HG03060 (cell line): ENCODE results near the gene CYP27C1.

Experiments
- ATAC-seq: cut with Tn5 transposase; IDR thresholded peaks from one replicate; pipeline ENCODE4 v1.9.1; 2021; ENCODE audit warnings: low read depth, moderate number of reproducible peaks; ENCODE audit not compliant: unreplicated experiment

CYP27C1 gene

GRCh38 chr2:127195140-127196074, 24.7 kb downstream of the CYP27C1 start:
- ATAC-seq, result no peak

GRCh38 chr2:127194447-127194846, 25.7 kb downstream of the CYP27C1 start:
- ATAC-seq, result no peak

GRCh38 chr2:127193967-127194280, 26.2 kb downstream of the CYP27C1 start:
- ATAC-seq, result no peak

- ATAC-seq, result no peak
These were observed 26.7 kb downstream of the CYP27C1 start for GRCh38 chr2:127193164-127193966.

GRCh38 chr2:127191331-127192219, 28.5 kb downstream of the CYP27C1 start:
- no peak for ATAC-seq

- no peak for ATAC-seq
These were observed 31.3 kb downstream of the CYP27C1 start for GRCh38 chr2:127188797-127189196.

- no peak for ATAC-seq
These were observed 32.3 kb downstream of the CYP27C1 start for GRCh38 chr2:127187831-127188230.

GRCh38 chr2:127187081-127187775, 32.9 kb downstream of the CYP27C1 start:
- no peak for ATAC-seq

GRCh38 chr2:127185705-127186104, 34.4 kb downstream of the CYP27C1 start:
- ATAC-seq, result no peak

- ATAC-seq, result no peak
These were observed 35.0 kb downstream of the CYP27C1 start for GRCh38 chr2:127185093-127185492.

- no peak for ATAC-seq
These were observed 36.3 kb downstream of the CYP27C1 start for GRCh38 chr2:127183771-127184170.

GRCh38 chr2:127182626-127183458, 37.3 kb downstream of the CYP27C1 start:
- ATAC-seq, result no peak

GRCh38 chr2:127181851-127182250, 38.2 kb downstream of the CYP27C1 start:
- ATAC-seq, result no peak

GRCh38 chr2:127179766-127180165, 40.3 kb downstream of the CYP27C1 start:
- ATAC-seq, result no peak

- no peak for ATAC-seq
These were observed 42.4 kb downstream of the CYP27C1 start for GRCh38 chr2:127177617-127178263.

GRCh38 chr2:127176371-127177311, 43.5 kb downstream of the CYP27C1 start:
- ATAC-seq, result no peak

GRCh38 chr2:127175751-127176354, 44.2 kb downstream of the CYP27C1 start:
- no peak for ATAC-seq
